ENCODE data around the gene GAGE12H.

DNA sequence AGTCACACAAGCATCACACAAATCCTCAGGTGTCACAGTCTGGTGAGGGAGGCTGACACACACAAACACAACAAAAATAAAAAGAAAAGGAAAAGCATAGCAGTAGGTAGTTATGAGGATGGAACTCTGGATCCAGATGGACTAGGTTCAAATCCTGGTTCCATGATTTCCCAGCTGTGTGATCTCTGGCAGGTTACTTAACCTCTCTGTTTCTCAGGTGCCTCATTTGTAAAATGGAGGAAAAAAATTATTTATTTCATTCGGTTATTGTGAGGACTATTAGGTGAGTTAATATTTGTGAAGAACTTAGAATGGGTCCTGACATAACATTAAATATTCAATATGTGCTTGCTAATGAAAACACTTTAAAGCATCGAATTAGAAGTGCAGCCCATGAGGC, 38.8 kb downstream of the GAGE12H start:
- TF ChIP-seq, protein P1, sequence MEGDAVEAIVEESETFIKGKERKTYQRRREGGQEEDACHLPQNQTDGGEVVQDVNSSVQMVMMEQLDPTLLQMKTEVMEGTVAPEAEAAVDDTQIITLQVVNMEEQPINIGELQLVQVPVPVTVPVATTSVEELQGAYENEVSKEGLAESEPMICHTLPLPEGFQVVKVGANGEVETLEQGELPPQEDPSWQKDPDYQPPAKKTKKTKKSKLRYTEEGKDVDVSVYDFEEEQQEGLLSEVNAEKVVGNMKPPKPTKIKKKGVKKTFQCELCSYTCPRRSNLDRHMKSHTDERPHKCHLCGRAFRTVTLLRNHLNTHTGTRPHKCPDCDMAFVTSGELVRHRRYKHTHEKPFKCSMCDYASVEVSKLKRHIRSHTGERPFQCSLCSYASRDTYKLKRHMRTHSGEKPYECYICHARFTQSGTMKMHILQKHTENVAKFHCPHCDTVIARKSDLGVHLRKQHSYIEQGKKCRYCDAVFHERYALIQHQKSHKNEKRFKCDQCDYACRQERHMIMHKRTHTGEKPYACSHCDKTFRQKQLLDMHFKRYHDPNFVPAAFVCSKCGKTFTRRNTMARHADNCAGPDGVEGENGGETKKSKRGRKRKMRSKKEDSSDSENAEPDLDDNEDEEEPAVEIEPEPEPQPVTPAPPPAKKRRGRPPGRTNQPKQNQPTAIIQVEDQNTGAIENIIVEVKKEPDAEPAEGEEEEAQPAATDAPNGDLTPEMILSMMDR (IDR thresholded peaks at IDR 0.05): no peak
- no peak for TF ChIP-seq EZH2 (IDR thresholded peaks at IDR 0.05; ENCODE audit: borderline replicate concordance, insufficient read depth, low read depth, low read length, poor library complexity, severe bottlenecking)

Measured in B cell (primary cell).